HG03064 (cell line): ENCODE data around the gene ATXN7L1.

Experiments used
- ATAC-seq: cut with Tn5 transposase; IDR thresholded peaks from one replicate; pipeline ENCODE4 v1.9.1; 2021; ENCODE audit warnings: low read depth; ENCODE audit not compliant: unreplicated experiment

ATXN7L1 gene

GRCh38 chr7:105756367-105756766, 120.0 kb downstream of the ATXN7L1 start:
- no peak for ATAC-seq

GRCh38 chr7:105752671-105753275, 123.6 kb downstream of the ATXN7L1 start:
- ATAC-seq, result no peak

GRCh38 chr7:105751054-105751453, 125.3 kb downstream of the ATXN7L1 start:
- ATAC-seq, result no peak

DNA sequence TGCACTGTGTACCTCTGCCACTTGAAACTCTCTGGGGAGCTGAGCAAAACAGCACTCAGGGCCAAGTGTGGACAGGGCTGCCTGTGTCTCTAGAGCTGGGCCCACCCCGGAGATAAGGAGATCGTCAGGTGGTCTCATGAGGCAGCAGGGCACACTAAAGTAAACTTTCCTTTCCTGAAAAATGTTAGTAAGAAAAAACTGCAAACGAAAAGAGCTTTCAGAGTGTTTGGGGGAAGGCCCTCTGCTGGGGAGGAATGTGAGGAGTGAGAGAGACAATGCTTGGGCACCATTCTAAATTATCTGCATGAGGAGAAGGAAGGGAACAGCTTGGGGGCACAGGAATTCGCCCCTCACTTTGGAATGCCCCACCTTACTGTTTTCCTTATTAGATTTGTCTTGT, 127.7 kb downstream of the ATXN7L1 start:
- no peak for ATAC-seq

- ATAC-seq, result no peak
These were observed 130.6 kb downstream of the ATXN7L1 start for GRCh38 chr7:105745681-105746330.

DNA sequence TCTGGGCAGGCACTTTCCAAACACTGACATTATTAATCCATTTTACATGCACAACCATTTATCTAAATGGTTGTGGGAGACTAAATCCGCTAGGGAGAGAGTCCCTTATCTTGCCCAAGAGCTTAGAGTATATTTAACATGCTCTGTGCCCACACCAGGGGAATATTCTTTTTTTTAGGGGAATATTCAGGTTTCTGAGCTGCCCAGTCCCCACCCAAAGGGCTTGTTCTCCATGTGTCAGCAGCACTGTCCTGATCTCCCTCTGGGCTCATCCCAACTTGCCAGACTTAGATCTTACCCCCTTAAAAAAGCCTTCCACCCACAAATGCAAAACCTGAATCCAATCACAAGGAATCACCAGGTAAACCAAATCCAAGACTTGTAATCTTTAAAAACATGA, 132.1 kb downstream of the ATXN7L1 start:
- no peak for ATAC-seq

GRCh38 chr7:105743351-105744090, 132.9 kb downstream of the ATXN7L1 start:
- ATAC-seq, result no peak

DNA sequence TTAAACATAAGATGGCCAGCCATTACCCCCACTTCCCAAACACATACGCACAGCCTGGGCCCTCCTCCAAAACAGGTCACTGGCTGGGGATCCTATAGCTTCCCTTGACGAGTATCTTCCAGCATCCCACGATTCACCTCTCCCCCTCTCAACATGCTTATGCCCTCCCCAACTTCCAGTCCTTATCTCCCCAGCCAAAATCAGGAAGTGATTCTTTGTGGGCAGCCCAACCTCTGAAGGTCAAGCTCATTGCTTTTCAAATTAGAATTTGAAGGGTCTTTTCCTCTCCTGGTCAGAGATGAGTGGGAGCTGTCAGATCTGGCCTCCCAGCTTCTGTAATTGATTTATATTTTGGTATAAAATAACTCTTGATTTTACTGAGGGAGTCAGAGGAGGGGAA, 133.6 kb downstream of the ATXN7L1 start:
- no peak for ATAC-seq

GRCh38 chr7:105741982-105742381, 134.4 kb downstream of the ATXN7L1 start:
- no peak for ATAC-seq

DNA sequence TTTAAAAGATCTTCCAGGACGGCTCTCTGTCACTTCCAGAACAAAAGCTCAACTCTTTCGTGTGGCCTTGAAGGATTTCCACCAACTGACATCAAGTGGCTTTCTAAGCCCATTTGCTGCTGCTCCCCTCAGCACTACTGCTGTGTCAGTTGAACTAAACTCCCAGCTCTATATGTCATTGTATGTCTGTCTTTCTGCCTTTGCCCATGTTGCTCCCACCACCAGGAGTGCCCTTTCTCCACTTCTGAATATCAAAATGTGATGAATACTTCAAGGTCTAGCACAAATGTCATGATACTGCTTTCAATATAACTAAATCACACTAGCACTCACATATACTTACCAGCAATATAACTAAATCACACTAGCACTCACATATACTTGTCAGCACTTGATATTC, 138.3 kb downstream of the ATXN7L1 start:
- no peak for ATAC-seq

- no peak for ATAC-seq
These were observed 142.2 kb downstream of the ATXN7L1 start for GRCh38 chr7:105734233-105734632.

DNA sequence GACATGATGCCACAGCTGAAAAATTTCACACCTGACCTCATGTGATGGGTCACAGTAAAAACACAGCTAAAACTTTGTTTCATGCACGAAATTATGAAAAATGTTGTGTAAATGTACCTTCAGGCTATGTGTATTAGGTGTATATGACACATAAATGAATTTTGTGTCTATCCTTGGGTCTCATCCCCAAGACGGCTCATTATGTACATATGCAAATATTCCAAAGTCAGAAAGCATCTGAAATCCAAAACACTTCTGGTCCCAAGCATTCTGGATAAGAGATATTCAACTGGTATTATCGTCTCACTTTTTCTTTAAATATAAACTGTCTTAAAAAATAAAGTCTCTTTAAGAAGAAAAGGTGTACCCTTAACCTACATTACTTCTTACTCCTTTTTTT, 145.4 kb downstream of the ATXN7L1 start:
- ATAC-seq, result no peak

DNA sequence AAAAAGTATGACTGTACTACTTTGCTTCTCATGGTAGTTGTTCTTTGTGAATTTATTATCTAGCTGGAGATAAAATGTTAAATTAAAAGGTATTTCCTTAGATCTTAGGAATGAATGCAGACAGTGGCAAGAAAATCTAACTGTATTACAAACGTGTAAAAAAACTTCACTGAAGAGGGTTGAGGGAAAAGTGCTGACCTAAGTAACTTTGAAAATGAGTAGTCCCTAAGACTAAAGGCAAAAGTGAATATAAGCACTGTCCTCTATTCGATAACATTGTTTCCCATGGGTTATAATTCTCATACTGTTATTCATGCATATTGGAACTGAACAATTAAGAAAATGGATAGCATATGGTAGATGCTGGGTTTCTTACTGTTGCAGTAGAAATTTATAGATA, 148.4 kb downstream of the ATXN7L1 start:
- no peak for ATAC-seq

DNA sequence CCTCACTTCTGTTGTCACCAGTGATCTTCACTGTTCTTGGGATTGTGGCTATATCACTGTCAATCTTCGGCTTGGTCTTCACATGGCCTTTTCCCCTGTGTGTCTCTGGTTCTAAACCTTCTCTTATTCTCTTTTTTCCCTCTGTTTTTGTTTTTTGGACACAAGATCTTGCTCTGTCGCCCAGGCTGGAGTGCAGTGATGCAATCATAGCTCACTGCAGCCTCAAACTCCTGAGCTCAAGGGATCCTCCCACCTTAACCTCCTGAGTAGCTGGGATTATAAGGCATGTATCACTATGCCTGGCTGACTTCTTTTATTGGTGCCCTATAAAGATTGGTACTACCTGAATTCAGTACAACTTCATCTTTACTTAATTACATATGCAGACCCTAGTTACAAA, 151.7 kb downstream of the ATXN7L1 start:
- ATAC-seq, result no peak

DNA sequence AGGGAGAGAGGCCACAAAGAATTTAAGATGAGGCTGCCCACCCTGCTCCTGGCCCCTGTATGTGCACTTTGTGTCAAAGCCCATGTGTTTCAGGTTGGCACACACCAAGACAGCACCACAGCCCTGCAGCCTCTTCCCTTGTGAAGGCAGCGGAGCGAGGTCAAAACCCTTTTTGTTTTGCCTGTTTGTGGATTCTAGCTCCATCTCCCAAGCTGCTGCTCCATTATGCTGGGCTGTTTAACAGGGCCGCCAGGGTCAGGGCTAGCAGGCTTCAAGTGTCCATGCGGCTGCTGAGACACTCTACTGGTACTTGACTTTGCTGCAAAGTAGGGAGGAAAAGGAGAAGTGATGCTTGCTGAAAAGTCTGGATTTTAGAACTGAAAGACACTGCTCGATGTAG, 152.8 kb downstream of the ATXN7L1 start:
- no peak for ATAC-seq

GRCh38 chr7:105721571-105722104, 154.8 kb downstream of the ATXN7L1 start:
- ATAC-seq, result no peak

DNA sequence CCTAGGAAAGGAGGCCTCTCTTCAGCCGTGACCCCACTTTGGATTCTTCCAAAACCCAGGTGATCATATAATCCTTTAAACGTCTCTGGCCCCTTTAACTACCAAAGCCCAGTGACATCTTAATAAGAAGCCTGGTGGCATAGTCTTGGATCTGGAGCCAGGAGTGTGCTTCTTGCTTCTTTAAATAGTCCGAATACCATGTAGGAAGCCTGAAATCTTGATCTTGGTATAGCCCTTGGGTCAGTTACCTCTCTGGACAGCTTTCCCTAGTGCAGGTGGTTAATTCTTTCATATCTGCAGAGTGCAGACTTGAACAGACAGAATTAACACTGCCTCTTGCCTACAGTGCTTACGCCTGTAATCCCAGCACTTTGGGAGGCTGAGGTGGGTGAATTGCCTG, 156.5 kb downstream of the ATXN7L1 start:
- no peak for ATAC-seq

DNA sequence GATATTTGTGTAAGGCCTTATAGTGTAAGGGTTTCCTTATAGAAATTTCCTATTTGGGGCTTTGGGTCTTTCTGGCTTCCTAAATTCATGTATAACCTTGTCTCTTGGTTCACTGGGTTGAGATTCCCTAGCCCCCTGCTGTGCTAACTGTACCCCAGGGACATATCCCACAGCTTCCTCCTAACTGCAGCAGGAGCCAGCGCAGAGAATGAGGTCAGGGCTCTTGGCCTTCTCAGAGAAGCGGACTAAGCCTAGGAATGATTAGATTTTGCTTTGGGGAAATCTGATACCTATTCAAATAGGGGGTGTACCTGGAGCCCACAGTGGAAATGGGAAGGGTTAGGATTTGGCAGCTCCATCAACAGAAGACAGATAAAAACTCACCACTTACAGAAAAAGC, 157.0 kb downstream of the ATXN7L1 start:
- no peak for ATAC-seq

- ATAC-seq, result no peak
These were observed 157.9 kb downstream of the ATXN7L1 start for GRCh38 chr7:105718511-105718925.

- no peak for ATAC-seq
These were observed 160.9 kb downstream of the ATXN7L1 start for GRCh38 chr7:105715528-105715927.
